ENCODE results near the gene APBB2.
"Not testable (repeated sequence)": the region's sequence is repeated elsewhere in the genome, so short reads cannot be mapped to it uniquely, and the experiment has no call there.

The APBB2 gene

DNA sequence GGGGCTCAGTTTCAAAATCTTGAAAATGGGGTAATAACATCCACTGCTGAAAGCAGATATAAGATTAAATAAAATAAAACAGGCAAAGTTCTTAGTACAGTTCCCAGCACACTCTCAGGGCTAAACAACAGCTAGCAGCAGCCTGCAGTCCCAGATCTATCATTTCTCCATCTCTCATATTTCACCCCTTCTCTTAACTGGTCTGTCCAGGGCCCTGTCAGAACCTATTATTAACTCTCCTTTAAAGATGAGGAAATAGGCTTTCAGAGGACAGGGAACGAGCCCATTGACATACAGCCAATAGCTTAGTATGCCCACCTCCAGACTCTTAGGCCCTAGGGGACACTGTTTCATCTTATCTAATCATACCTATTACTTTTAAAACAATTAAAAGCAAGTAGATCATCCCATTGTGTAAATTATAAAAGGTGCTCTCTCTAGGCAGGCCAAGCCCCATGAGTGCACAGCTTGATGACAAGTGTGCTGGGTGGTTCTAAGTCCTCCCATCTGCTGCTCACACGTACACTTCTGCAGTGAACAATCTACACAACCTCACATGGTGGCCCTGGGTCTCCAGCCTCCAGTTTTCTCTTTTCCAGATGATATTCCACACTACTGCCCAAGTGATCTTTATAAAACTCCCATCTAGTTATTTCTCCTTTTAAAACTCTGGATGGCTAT, 119.0 kb downstream of the APBB2 start:
- DNase-seq, result no peak

- no peak for DNase-seq
Observed at GRCh38 chr4:41092128-41092527, 122.2 kb downstream of the APBB2 start.

GRCh38 chr4:41081847-41082246, 132.5 kb downstream of the APBB2 start:
- DNase-seq, result no peak

DNA sequence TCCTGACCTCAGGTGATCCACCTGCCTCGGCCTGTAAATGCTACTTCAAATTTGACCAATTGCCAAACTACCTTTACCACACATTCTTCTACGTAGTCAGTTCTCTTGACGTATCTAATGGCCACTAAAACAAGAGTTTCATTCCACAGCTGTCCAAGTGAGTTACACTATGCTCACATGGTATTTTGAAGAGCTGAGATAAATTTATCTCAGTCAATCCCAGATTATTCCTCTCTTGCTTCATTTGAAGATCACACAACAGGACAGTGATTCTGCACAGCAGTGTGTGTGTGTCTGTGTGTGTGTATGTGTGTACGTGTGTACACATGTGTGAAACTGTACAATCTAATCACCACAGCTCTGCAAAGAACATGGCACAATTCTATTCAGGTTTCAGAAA, 133.4 kb downstream of the APBB2 start:
- no peak for DNase-seq

DNA sequence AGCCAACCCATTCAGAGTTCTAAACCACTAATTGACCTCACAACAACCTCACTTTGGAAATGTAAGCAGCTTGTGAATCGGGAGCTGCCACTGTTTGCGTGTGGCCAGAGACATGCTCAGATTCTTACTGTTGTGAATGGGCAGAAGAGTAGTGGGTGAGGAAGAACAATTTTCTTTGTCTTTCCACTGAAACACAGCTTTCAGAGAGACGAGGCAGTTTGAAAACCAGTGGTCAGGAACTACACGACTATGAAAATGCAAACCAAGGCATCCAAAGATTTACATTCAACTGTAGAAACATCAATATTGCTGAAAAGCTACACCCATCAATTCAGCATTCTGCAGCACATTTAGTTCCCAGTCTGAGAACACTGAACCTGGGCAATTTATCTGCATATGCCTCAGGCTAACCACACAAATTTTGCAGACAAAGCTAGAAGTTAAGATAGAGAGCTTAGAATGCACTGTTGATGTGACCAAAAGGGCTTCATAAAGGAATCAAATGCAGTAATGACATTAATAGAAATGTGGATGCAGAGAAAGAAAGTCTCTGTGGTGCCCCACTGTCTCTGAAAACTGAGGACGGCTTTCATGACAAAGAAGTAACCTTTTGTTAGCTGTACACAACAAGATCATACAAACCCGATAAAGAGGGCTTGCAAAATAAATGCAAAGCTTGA, 134.3 kb downstream of the APBB2 start:
- DNase-seq, result no peak

- DNase-seq, result no peak
Observed at GRCh38 chr4:41077628-41078027, 136.7 kb downstream of the APBB2 start.

DNA sequence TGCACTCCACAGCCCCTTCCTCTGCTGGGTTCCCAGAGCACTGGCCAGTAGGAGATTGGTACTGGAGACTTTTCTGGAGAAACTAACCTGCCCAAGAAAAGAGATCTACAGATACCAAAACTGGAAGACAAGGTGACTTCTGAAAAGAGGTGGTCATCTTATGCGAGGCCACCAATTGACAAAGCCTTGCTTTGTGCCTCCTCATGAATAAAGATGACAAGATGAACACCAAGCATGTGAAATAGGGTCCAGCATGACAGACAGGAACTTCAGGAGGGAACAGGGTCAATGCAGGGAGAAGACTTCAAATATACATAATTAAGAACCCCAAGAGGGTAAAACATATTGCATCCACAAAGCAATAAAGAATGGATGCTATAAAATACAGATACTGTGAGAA, 137.9 kb downstream of the APBB2 start:
- DNase-seq, result no peak

DNA sequence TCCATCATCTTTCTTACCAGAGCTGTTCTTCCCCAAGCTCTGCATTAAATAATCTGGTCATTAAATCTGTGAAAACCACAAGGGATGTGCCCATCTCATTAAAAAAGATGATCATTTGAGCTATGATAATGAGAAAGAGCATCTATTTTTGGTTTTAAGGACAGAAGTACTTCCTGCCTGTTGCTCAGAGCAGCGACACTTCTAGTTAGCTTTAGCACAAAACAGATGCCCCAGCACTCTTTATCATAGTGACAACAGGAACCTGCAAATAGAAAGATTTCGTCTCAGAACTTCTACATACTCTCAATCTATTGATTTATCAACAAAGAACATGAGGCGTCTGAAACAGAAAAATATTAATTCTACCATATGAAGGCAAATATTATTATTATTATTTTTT, 140.1 kb downstream of the APBB2 start:
- DNase-seq, result no peak

DNA sequence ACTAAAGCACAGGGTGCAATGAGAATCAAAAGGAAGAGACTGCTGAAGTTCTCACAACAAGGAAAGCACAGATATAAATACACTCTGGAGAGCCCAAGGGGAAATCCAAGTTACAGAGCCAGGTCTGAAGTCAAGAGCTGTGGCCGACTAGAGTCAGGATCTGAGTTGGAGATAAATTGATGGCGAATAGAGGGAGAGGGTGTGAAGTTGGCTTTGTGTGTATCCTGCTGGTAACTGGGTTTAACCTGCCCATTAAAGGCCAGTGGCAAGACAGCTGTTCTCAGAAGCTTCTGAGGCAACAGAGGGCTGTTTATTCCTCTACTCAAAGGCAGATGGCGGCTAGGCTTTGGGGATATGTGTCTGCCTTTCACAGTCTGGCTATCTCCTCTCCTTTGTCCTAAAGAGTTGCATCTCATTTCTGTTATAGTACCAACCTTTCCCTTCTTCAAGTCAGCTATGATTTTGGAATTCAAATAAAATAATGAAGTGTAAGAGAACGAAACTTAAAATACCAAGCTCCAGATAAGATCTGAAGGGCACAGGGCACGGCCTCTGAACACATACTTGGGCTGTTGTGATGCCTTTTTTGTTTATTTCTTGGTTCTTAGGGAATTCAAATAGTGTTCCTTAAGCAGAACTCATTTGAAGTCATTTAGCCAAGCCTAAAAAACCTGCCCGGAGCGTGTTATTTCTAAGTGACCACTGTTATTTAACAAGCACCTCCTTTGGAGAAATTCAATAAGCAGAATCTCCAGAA, 142.1 kb downstream of the APBB2 start:
- no peak for DNase-seq

GRCh38 chr4:41070516-41071281, 143.6 kb downstream of the APBB2 start:
- DNase-seq, result no peak

- DNase-seq, result no peak
Observed at GRCh38 chr4:41069838-41070237, 144.5 kb downstream of the APBB2 start.

- DNase-seq, result no peak
Observed at GRCh38 chr4:41069257-41069656, 145.1 kb downstream of the APBB2 start.

DNA sequence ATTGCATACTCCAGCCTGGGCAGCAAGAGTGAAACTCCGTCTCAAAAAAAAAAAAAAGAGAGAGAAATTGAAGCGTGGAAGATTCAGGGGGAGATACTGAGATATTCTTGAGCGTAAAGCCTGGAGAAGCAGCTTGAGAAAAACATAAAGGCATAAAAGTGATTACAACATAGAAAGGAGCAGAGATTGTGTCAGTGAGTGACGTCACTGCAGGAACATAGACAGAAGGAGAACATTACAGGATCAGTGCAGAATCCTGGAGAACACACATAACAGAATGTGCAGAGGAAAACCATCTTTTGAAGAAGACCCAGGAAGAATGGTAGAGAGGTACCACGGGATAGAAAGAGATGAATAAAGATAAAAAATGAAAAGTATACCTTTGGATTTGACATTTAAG, 147.0 kb downstream of the APBB2 start:
- DNase-seq, result no peak

- no peak for DNase-seq
Observed at GRCh38 chr4:41066049-41066448, 148.3 kb downstream of the APBB2 start.

GRCh38 chr4:41065434-41066006, 148.8 kb downstream of the APBB2 start:
- DNase-seq, result no peak

- DNase-seq, result no peak
Observed at GRCh38 chr4:41064953-41065352, 149.4 kb downstream of the APBB2 start.

DNA sequence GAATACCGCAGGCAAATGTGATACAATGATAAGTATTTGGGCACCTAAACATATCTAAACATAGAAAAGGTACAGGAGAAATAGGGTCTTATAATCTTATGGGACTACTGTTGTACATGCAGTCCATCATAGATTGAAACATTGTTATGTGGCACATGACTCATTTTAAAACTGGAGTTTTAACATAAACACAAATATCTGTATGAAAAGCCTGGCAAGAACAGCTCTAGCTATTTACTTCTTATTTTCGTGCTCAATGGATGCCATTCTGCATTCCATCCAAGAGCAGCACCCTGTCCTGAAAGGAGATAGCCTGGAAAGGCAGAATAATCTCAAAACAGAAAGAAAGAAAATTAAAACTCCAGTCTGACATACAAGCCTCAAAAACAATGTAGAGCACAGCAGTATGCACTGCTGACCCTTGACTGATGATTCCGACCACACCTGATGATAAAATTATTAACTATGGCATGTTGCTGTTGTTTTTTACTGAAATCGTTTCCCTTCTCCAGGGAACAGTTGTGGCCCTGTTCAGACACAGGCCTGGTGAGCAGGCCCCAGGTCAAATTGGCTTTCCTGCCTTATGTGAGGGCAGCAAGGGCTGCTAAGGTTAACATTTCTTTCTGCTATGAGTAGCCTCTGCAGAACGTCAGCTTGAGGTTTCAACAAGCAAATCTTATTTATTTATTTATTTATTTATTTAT, 152.7 kb downstream of the APBB2 start:
- DNase-seq, result no peak

GRCh38 chr4:41060352-41061334, 153.7 kb downstream of the APBB2 start:
- DNase-seq, result no peak

- not testable (repeated sequence) for DNase-seq
Observed at GRCh38 chr4:41059411-41059810, 154.9 kb downstream of the APBB2 start.

DNA sequence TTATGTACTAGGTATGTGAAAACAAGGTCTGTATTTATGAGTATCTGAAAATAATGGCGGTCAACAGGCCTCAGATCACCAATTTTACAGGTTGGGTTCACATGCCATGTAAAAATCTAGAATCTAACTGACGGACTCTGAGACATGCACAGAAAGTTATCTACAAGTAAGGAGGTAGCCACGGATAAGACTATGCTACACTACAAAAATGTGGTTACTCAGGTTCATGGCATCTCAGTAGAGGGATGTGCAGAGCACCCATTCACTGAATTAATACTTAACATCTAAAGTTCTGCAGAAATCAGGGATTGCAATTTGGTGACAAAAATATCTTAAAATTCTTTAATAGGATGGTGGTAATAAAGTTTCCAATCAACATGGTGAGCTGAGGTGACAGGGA, 155.9 kb downstream of the APBB2 start:
- no peak for DNase-seq

GRCh38 chr4:41057467-41057866, 156.9 kb downstream of the APBB2 start:
- no peak for DNase-seq
